OCI-LY7 (cell line): ENCODE results near the gene CWC25. TPM values are rescaled to one million over a fixed set of nuclear protein-coding genes. Genes with fewer than 3 reads are reported as not detected.
A peak's percentile ranks its signal among the peaks of the same experiment; 100 is the strongest.

Source experiments
- BruUV-seq: library from RNA; stranded (reverse); fragments of 400-500 nt; replicated peaks from 2 replicates; lab custom pipeline; 2021; lab: Mats Ljungman, UMichigan
- CTCF ChIA-PET: fragments of 300-600 bp; sonication (Branson Sonifier 250); formaldehyde crosslinking; loops from one replicate; lab custom pipeline; 2022; ENCODE audit warnings: antibody characterized with exemption; ENCODE audit not compliant: unreplicated experiment; lab: Charles Lee
- POLR2A ChIA-PET: fragments of 300-600 bp; sonication (Branson Sonifier 250); formaldehyde crosslinking; loops from one replicate; lab custom pipeline; 2022; ENCODE audit warnings: antibody characterized with exemption; lab: Charles Lee
- DNase-seq: peaks from one replicate; pipeline ENCODE4 v3.0.0-alpha.2; 2015; ENCODE audit warnings: low spot score
- H2AFZ ChIP-seq: fragments of 200-600 bp; sonication (generic), shearing (Covaris generic); 2 replicates; pipeline ENCODE4 v1.6.1; 2014; ENCODE audit warnings: mild to moderate bottlenecking, antibody characterized with exemption, low read length, moderate library complexity
- H3K27ac ChIP-seq: fragments of 200-600 bp; sonication (generic); 2 replicates; pipeline ENCODE4 v1.5.1; 2014; ENCODE audit warnings: mixed run types, low read depth, mild to moderate bottlenecking, moderate library complexity, low read length, inconsistent platforms; ENCODE audit not compliant: poor library complexity, severe bottlenecking
- H3K36me3 ChIP-seq: fragments of 200-600 bp; sonication (generic); 2 replicates; pipeline ENCODE4 v1.6.1; 2014; ENCODE audit warnings: mild to moderate bottlenecking, antibody characterized with exemption, low read length, moderate library complexity, mixed read lengths; ENCODE audit not compliant: insufficient read depth
- H3K4me1 ChIP-seq: fragments of 200-600 bp; sonication (generic); 2 replicates; pipeline ENCODE4 v1.5.1; 2014; ENCODE audit warnings: mild to moderate bottlenecking, low read length; ENCODE audit not compliant: insufficient read depth, poor library complexity, severe bottlenecking
- H3K4me2 ChIP-seq: fragments of 200-600 bp; sonication (generic); 2 replicates; pipeline ENCODE4 v1.6.1; 2014; ENCODE audit warnings: mild to moderate bottlenecking, low read length
- H3K4me3 ChIP-seq: fragments of 200-600 bp; sonication (generic); 2 replicates; pipeline ENCODE4 v1.5.1; 2014; ENCODE audit warnings: mild to moderate bottlenecking, low read depth, low read length; ENCODE audit not compliant: poor library complexity, severe bottlenecking
- H3K79me2 ChIP-seq: fragments of 200-600 bp; sonication (generic); 2 replicates; pipeline ENCODE4 v1.6.1; 2016; ENCODE audit warnings: low read depth, mild to moderate bottlenecking, low read length, moderate library complexity, mixed read lengths; ENCODE audit not compliant: insufficient read depth
- H3K9me2 ChIP-seq: fragments of 200-600 bp; sonication (generic); 2 replicates; pipeline ENCODE4 v1.6.1; 2016; ENCODE audit warnings: mild to moderate bottlenecking, low read length, mixed read lengths; ENCODE audit not compliant: insufficient read depth
- H3K9me3 ChIP-seq: fragments of 200-600 bp; sonication (generic); 2 replicates; pipeline ENCODE4 v1.6.1; 2014; ENCODE audit warnings: mild to moderate bottlenecking, mixed run types, low read length, mixed read lengths
- H4K20me1 ChIP-seq: fragments of 200-600 bp; sonication (generic); 2 replicates; pipeline ENCODE4 v1.6.1; 2014; ENCODE audit warnings: mild to moderate bottlenecking, antibody characterized with exemption, low read length, moderate library complexity, mixed read lengths; ENCODE audit not compliant: insufficient read depth
- CTCF ChIP-seq: fragments of 200-600 bp; sonication (generic); conservative IDR thresholded peaks from 2 replicates; pipeline ENCODE4 v1.5.1; 2014; ENCODE audit warnings: mild to moderate bottlenecking, antibody characterized with exemption, low read length, moderate library complexity, mixed read lengths
- EZH2phosphoT487 ChIP-seq: fragments of 200-600 bp; sonication (generic); IDR thresholded peaks from 2 replicates; pipeline ENCODE4 v1.6.1; 2018; ENCODE audit warnings: low read depth, borderline replicate concordance, mild to moderate bottlenecking, mixed run types, antibody characterized with exemption, low read length, moderate library complexity, mixed read lengths
- intact Hi-C: fragments of 100-400 bp; cut with micrococcal nuclease; formaldehyde crosslinking; loops from one replicate; pipeline ENCODE4 v1.10.0; 2022; ENCODE audit not compliant: unreplicated experiment
- total RNA-seq, 2 experiments: library from RNA; depleted of rRNA in 1 of 2; stranded (reverse); fragments of >200 nt in 1 of 2; shearing (Covaris generic) in 1 of 2; gene quantifications; 2 replicates each; pipeline ENCODE4 v1.2.3, GENCODE V29; 2014 to 2022

CWC25 gene
- total RNA-seq, 2 experiments from 2014 or later, result 22.2 to 26.8 TPM

- no peak for DNase-seq
- ChIA-PET POLR2A (interaction anchor here (0.5 to 1.4 kb wide), 4 partner anchors 12 to 417 kb away, joined by 3 to 4 read pairs (median 3); no protein-coding TSS in a partner anchor), CTCF (no interaction called here)
- H3K9me3 ChIP-seq, result no peaks in the 10 kb centered on the region
- intact Hi-C loops, result loop anchor here (10.0 kb wide), 1 partner anchor 62 kb away; no protein-coding TSS in a partner anchor
- peak overlapping the region; percentile 95 for H3K4me2 ChIP-seq
- BruUV-seq, result no TSS peak
- peaks cover 27% of the 10 kb centered on the region for H3K36me3 ChIP-seq
- H3K4me1 ChIP-seq, result peaks cover 63% of the 10 kb centered on the region
- no peaks in the 10 kb centered on the region for H3K9me2 ChIP-seq
- no peak overlapping the region for H2AFZ ChIP-seq
- H3K79me2 ChIP-seq, result peaks cover 67% of the 10 kb centered on the region
- H3K4me3 ChIP-seq, result peak overlapping the region; percentile 98
- TF ChIP-seq CTCF (no peak), EZH2phosphoT487 (no peak)
- peaks cover 16% of the 10 kb centered on the region; the same call in 1 of the 2 replicates for H4K20me1 ChIP-seq
- H3K27ac ChIP-seq, result peak overlapping the region; percentile 91
Observed at GRCh38 chr17:38872671-38873385, 47.7 kb upstream of the CWC25 start.

- CTCF ChIA-PET, result no interaction called here
- BruUV-seq, result TSS peak; percentile 39
Observed at GRCh38 chr17:38872027-38872511, 46.9 kb upstream of the CWC25 start.

More at GRCh38 chr17:38872027-38872511, 46.9 kb upstream of the CWC25 start:
- peak; percentile 43 for DNase-seq
- H3K79me2 ChIP-seq, result peaks cover 62% of the 10 kb centered on the region
- H3K4me2 ChIP-seq, result peak overlapping the region; percentile 95
- peaks cover 59% of the 10 kb centered on the region for H3K4me1 ChIP-seq
- H2AFZ ChIP-seq, result no peak overlapping the region
- intact Hi-C loops, result loop anchor here (10.0 kb wide), 1 partner anchor 63 kb away; no protein-coding TSS in a partner anchor
- TF ChIP-seq CTCF, result no peak; the same call in 1 of the 2 replicates
- peaks cover 16% of the 10 kb centered on the region; the same call in 1 of the 2 replicates for H4K20me1 ChIP-seq
- H3K4me3 ChIP-seq, result peak overlapping the region; percentile 98
- no peaks in the 10 kb centered on the region for H3K9me2 ChIP-seq
- H3K9me3 ChIP-seq, result no peaks in the 10 kb centered on the region
- POLR2A ChIA-PET, result interaction anchor here (0.6 to 5.5 kb wide), 4 partner anchors 9 to 42 kb away, joined by 4 to 56 read pairs (median 4); partner anchors contain the start of gene RPL23
- peak overlapping the region; percentile 91 for H3K27ac ChIP-seq
- peaks cover 27% of the 10 kb centered on the region for H3K36me3 ChIP-seq
